Measurements from ENCODE around the gene MRPL44.

- no peak for TF ChIP-seq CTCF (IDR thresholded peaks at IDR 0.05)
- TF ChIP-seq POLR2A (IDR thresholded peaks at IDR 0.05), result no peak
These were observed 46.9 kb downstream of the MRPL44 start for GRCh38 chr2:224004105-224004695.

Measured in lower leg skin (tissue), 3 donors.